22Rv1 (cell line): ENCODE data around the gene GRM7.

ENCODE experiments used
- CTCF ChIP-seq: fragments of 450-650 bp; IDR thresholded peaks from 2 replicates; pipeline ENCODE4 v1.5.1; 2017; ENCODE audit warnings: mild to moderate bottlenecking
- ZFX ChIP-seq: fragments of 450-650 bp; IDR thresholded peaks from 2 replicates; pipeline ENCODE4 v1.6.1; 2017; ENCODE audit warnings: antibody characterized with exemption, borderline replicate concordance

- TF ChIP-seq CTCF = no peak
- no peak for TF ChIP-seq ZFX
These were observed 540.5 kb downstream of the GRM7 start for GRCh38 chr3:7401418-7401817.
